DMS 273 treated with DMSO at 0.1 percent for 48 hours (cell line): Measurements from ENCODE around the gene KCTD15.
A peak's percentile ranks its signal among the peaks of the same experiment; 100 is the strongest.

Experiments
- DNase-seq: peaks from one replicate; lab custom pipeline; 2025; lab: John Stamatoyannopoulos, UW

KCTD15 gene

DNA sequence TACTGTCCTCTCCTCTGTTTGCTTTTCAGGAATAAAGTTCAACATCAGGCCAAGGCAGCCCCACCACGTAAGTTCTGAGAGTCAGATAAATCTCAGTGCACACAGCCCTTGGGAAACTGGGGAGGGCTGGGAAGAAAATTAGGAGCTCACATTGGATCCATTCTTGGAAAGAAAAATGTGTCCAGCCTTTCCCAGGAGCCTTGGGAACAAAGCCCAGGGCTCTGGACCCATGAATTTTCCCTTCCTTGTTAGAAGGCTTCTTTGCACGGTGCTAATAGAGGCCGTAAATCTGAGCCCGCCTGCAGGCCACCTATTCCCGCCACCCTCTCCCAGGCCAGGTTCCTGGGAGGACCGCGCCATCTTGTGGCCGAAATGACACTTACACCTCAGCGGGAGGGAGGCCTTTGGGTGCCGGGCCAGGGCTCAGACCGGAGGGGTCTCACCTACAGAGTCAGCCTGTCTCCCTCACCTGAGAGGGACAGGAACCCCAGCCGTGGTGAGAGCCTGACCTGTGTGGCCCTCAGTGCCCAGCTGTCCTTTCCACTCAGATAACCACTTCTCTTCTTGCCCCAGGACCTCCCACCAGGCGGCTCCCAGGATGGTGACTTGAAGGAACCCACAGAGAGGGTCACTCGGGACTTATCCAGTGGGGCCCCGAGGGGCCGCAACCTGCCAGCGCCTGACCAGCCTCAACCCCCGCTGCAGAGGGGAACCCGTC is 25.1 kb upstream of the KCTD15 start:
- DNase-seq: no peak

DNA sequence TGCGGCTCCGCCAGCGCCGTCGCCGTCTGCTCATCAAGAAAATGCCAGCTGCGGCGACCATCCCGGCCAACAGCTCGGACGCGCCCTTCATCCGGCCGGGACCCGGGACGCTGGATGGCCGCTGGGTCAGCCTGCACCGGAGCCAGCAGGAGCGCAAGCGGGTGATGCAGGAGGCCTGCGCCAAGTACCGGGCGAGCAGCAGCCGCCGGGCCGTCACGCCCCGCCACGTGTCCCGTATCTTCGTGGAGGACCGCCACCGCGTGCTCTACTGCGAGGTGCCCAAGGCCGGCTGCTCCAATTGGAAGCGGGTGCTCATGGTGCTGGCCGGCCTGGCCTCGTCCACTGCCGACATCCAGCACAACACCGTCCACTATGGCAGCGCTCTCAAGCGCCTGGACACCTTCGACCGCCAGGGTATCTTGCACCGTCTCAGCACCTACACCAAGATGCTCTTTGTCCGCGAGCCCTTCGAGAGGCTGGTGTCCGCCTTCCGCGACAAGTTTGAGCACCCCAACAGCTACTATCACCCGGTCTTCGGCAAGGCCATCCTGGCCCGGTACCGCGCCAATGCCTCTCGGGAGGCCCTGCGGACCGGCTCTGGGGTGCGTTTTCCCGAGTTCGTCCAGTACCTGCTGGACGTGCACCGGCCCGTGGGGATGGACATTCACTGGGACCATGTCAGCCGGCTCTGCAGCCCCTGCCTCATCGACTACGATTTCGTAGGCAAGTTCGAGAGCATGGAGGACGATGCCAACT is 24.4 kb upstream of the KCTD15 start:
- DNase-seq: no peak

DNA sequence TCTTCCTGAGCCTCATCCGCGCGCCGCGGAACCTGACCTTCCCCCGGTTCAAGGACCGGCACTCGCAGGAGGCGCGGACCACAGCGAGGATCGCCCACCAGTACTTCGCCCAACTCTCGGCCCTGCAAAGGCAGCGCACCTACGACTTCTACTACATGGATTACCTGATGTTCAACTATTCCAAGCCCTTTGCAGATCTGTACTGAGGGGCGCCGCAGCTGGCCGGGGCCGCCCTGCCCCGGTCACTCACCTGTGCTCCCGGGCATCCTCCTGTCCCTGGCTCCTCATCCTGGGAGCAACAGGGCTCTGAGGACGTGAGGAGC is 23.9 kb upstream of the KCTD15 start:
- DNase-seq: no peak

DNA sequence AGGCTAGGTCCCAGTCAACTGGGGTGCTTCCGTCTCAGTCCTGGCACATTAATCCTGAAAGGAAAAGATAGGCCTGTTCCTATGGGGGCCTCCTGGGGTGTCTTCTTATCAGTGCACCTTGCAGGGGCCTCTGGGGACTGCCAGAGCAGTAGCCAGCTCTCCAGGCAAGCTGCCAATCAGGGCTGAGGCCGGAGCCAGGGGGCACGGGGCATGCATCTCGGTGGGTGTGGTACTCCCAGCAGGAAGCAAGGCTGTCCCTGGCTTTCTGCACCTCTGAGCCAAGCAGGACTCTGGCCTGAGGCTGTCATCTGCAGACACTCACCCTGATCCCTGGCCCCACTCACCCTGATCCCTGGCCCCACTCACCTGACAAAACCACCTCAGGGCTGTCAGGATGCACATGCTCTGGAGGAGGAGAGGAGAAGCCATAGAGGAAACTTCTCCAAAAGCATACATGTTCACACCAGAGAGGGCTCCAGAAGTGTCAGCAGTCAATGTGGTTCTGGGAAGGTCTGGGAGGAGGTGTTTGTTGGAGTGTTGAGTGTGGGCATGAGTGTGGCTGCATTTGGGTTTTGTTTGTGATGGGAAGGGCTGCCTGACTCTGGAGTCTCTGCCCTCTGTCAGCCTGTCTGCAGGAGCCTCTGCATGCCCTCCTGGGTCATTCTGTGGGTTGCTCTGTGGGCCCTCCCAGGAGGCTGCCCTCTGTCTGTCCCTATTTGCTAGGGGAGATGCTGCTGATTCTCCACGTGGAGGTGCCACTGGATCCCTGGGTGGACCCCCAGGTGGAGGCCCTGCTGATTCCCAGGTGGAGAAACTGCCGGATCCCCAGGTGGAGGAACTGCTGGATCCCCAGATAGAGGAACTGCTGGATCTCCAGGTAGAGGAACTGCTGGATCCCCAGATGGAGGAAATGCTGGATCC is 22.7 kb upstream of the KCTD15 start:
- DNase-seq: no peak

DNA sequence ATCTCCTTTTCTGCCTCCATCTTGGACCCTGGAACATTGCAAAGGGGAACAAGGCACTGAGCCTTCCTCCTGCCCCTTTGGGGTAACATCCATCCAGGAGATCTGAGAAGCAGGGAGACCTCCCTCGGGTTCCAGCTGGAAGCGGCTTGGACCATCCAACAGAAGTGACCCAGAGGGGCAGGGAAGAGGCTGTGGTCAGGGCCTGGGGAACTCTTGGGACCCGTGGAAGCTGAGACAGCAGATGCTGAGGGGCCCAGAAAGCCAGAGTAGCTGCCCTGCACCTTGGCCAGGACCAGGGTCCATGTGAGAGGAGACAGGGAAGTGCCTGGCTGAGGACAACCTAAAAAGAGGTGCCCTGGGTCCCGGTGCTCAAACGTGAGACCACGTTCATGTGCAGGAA is 21.9 kb upstream of the KCTD15 start:
- DNase-seq: no peak

DNA sequence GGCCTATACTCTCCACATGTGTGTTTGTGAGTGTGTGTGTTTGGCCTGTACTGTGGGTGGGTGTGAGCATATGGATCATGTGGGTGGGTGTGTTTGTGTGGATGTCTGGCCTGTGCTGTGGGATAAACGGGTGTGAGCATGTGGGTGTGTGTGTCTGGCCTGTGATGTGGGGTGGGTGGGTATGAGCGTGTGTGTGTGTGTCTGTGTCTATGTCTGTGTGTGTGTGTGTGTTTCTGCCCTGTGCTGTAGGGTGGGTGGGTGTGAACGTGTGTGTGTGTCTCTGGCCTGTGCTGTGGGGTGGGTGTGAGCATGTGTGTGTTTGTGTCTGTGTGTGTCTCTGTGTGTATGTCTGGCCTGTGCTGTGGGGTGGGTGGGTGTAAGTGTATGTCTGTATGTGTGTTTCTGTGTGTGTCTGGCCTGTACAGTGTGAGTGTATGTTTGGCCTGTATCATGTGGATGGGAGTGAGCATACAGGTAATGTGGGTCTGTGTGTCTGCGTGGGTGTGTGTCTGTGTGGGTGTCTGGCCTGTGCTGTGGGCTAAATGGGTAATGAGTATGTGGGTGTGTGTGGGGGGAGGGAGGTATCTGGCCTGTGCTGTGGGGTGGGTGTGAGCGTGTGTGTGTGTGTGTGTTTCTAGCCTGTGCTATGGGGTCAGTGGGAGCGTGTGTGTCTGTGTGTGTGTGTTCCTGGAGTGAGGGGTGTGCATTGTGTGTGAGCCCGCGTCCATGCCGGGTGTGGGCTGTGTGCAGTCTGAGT is 20.8 kb upstream of the KCTD15 start:
- no peak for DNase-seq

DNA sequence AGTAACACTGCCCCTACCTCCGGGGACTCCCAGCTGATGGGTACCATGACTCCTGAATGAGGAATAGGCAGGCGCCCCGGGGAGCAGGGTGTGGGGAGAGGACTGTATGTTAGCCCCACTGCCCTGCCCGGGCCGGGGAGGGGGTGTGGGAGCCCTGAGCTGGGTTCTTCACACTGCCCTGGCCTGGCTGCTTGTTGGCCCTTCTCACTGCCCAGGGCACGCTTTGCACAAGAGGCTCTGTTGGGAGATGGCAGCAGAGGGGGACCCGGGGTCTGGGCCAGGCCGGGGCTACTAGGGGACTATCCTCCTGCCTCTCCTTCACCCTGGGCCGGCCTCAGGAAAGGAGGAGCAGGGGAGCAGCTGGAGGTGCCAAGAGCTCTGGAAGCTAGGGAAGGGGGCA is 19.3 kb upstream of the KCTD15 start:
- DNase-seq: no peak

DNA sequence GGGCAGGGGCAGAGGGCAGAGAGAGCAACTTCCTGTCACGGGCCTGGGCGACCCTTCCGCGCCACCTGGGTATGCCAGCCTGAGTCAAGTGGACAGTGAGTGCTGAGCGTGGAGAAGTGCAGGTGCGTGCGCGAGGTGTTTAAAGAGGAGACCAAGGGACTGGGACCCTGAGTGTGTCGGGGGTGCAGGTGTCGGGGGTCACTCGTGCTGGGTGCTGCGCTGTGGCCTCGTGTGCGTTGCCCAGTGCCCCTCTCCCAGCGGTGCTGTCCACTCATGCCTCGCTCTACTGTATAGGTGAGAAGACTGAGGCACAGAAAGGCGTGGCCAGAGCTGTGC is 18.9 kb upstream of the KCTD15 start:
- no peak for DNase-seq

DNA sequence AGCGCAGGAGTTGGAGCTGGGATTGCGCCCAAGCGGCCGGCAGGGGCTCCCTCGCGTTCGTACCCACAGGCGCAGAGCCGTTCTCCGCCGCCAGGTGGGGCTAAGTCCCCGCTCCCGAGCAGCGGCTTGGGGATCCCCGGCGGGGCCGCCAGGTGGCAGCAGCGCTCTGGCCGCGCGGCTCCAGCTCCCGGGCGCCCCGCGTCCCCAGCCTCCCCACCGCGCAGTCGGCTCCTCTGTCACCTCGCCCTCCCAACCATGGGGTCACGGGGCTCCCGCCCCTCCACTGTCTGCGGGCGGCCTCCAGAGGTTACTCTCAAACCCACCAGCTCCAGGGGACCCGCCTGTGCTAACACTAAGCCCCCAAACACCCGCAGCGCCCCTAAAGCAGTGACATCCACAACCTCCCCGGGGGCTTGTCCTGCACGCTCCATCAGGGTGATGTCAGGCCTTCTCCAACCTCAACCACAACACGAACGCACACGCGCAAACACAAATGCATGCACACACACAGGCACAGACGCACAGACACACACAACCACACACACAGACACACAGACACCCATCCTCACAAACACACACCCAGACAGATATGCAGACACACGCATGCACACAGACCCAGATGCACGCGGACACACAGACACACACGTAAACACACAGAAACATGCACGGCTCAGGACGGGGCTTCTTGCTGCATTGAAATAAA is 18.4 kb upstream of the KCTD15 start:
- DNase-seq: no peak

DNA sequence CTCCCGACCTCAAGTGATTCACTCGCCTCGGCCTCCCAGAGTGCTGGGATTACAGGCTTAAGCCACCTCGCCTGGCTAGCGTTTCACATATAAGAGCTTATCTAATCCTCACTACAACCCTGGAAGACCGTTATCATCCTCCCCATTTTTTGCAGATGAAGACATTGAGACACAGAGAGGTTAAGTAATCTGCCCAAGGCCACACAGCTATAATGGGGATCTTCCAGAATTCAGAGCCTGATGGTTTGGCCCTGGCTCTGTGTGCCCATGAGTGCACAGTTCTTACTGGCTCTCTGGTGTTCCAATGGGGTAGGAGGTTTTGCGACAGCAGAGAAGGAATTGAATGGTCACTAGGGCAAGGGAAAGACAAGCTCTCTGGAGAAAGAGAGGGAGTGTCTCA is 16.8 kb upstream of the KCTD15 start:
- no peak for DNase-seq

DNA sequence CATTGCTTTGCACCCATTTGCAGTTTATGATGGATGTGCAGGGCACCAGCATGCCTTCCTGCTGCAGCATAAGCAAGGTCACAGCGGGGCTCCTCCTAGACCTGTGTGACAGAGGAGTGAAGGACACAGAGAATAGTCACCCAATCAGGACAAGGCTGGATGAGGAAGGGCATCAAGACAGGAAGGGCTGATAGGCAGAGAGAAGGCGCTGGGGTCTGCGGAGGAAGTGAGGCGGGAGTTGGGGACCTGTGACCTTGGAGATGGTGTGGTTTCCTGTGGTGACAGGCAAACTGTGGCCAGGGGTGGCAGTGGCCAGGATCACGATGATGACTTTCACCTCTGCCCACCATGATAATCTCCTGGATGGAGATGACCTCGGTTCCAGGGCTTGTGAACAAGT is 16.4 kb upstream of the KCTD15 start:
- DNase-seq: no peak

DNA sequence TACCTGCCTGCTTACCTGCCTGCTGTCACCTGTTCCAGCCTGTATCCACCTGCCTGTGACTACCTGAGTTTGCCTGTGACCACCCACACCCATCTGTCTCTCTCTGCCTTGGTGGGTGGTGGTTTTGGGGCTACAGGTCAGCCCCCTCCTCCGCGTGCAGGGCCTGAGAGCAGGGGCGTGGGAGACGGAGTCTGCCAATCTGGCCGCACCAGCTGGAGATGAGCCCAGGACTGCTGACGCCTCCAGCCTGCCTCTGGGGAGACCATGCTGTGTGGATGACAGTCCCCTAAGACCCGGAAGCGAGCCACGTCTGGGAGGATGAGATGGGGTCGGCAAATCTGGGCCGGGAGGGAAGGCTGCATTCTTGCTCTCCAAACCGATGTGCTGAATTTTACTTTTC is 15.9 kb upstream of the KCTD15 start:
- DNase-seq: no peak

DNA sequence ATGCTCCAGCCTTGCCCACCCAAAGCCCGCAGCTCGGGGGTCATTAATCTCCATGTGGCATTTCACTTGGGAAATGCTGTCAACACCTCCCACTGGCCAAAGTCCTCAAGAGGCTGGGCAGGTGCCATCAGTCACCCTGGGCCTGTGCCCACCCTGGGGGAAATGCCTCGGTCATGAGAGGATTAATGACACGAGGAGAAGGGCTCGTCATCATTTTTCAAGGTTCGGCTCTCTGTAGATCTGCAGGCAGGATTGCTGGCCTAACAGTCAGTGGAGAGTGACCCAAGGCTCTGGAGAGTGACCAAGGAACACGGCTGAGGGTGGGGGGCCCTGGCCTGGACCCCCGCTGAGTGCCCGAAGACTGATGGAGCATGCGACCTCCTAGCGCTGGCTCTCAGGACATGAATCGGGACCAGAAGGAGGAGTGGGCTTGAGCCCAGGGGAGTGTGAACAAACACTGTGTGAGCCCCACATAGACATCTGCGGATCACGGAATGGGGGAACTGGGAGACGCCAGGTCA is 15.2 kb upstream of the KCTD15 start:
- DNase-seq: no peak

DNA sequence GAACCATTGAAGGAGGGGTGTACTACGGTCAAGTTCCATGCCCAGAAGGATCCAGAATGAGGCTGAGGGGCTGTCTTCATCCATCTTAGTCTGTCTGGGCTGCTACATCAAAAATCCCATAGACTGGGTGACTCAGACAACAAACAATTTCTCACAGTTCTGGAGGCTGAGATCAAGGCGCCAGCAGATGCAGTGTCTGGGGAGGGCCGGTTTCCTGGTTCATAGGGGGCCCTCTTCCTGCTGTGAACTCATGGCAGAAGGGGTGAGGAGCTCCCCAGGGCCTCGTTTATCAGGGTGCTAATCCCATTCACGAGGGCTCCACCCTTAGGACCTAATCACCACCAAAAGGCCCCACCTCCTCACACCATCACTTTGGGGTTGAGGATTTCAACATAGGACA is 14.7 kb upstream of the KCTD15 start:
- DNase-seq: no peak

DNA sequence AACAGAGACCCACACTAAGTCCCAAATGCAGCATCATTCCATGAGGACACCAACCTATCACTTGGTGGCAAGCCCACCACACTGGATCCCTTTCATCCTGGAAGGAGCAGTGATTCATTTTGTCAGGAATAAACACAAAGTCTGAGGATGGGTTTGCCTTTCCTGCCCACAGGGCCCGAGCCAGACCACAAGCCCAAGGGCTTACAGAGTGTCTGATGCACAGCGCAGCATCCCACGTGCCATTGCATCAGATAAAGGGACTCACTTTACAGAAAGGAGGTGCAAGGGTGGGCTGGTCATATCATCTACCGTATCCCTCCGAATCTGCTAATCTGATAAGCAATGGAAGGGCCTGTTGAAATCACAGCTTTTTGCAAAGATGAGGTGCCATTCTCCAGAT is 12.2 kb upstream of the KCTD15 start:
- DNase-seq: no peak

DNA sequence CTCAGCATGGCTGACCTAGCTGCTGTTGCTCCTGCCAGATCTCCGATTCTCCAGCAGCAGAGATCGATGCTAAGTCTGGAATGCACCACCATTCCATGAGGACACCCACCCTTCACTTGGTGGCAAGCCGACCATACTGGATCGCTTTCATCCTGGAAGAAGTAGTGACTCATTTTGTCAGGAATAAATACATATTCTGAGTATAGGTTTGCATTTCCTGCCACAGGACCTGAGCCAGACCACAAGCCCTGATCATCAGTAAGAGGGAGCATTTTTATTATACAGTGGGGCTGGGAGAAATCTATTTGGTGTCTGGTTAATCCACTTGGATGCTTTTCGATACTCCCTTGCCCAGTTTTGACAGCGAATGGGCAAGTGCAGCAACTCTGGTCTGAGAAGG is 10.9 kb upstream of the KCTD15 start:
- DNase-seq: no peak

DNA sequence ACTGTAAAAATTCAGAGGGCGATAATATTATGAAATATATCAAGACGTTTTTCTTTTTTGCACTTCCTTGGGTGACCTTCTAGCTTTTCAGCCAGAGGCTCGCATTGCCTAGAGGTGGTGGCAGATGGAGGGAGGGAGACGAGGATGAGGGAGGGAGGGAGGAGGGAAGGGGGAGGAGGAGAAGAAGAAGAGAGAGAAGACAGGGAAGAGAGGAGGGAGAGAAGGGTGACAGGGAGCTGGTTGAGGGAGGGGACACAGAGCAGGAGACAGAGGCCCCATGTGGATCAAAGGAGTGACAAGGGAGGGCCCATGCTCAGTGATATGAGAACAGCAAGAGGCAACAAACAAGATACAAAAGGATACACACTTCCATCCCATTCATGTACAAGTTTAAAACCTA is 8.0 kb upstream of the KCTD15 start:
- no peak for DNase-seq

DNA sequence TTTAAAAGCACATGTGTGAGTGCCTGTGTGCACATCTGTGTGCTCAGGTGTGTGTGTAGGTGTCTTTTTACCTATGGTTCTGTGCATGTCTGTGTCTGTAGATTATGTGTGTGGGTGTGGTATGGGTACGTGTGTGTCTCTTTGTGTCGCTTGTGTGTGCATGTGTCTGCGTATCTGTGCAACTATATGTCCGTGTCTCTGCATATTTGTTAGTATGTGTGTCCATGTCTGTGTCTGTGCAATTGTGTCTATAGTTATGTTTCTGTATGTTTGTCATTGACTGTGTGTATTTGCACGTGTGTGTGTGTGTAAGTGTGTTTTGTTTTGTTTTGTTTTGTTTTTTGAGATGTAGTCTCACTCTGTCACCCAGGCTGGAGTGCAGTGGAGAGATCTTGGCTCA is 7.3 kb upstream of the KCTD15 start:
- no peak for DNase-seq

DNA sequence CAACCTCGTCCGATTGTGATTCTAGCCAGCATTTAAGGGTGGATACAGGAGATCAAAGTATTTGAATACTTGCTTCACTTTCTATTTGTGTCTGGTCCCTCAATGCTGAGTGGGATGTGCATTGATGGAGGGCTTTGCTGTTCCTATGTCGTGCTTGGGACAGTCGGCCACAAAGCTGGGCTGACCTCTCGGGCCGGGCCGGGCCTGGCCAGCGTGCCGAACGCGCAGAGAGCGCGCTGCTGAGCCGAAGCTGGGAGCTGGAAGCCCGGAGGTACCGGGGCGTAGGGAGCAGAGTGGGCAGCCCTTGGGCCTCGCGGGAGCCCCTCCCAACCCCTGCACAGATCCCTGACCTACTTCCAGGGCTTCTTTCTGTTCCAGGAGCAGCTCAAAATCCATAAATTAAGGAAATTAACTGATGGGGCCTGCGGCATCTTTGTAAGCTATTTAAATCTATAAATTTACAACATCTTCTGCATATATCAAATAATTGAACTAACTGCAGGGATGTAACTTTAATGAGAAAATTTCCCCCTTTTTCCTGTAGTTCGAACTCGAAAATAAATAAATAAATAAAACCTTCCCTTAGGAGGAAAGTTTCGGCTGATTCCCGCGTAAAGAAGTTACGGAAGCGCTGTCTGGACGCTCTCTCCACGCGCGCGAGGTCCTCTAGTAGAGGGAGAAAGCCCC is 1.8 kb upstream of the KCTD15 start:
- DNase-seq: no peak

DNA sequence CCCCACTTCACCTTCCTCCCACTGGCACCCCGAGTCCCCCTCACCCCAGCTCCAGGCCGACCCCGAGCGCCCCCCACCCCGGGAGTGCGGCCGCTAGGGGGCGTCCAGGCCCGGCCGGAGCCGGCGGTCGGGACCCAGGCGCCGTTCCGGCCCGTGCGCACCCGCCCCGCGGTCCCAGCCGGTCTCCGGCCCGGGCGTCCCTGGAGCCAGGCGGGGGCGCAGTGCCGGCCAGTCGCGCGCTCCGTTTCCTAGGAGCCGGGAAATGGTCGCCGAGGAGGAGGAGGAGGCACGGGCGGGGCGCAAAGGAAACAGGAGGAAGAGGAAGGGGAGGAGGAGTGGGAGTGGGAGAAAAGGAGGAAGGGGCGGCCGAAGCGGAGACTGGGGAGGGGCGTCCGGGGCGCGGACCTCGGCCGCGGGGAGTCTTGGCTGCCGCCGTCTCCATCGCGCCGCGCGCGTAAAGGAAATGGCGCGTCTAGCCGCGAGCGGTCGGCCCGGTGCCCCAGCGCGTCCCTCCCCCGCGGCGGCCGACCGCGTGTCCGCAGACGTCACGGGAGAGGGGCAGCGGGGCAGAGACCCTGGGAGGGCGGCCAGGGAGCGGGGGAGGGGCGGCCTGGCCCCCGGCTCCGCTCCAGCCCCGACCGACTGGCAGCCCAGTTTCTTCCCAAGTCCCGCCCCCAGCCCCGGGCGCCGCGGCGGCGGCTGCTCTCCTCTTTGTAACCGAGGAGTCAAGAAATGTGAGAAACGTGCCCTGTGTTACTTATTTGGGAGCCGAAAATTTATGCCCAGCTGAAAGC is 1.1 kb upstream of the KCTD15 start:
- peak; percentile 67 for DNase-seq
